SK-N-SH (cell line): Measurements from ENCODE around the gene EXD2.

ENCODE experiments used
- CTCF ChIP-seq: fragments of 200-600 bp; sonication (generic); IDR thresholded peaks from 2 replicates; pipeline ENCODE4 v1.6.1; 2017; ENCODE audit warnings: antibody characterized with exemption, mild to moderate bottlenecking, moderate library complexity
- EP300 ChIP-seq, 2 experiments: IDR thresholded peaks; 2 replicates each; pipeline versions ENCODE4 v1.4.0 to v1.6.1; 2012; ENCODE audit warnings: borderline replicate concordance in 1 of 2, low read depth in 1 of 2, low read length in 1 of 2
- NFIC ChIP-seq: IDR thresholded peaks from 2 replicates; pipeline ENCODE4 v1.4.0; 2012; ENCODE audit warnings: borderline replicate concordance
- NRF1 ChIP-seq: IDR thresholded peaks from 2 replicates; pipeline ENCODE4 v1.6.1; 2012; ENCODE audit warnings: low read depth, mild to moderate bottlenecking, low read length
- POLR2AphosphoS5 ChIP-seq: IDR thresholded peaks from 2 replicates; pipeline ENCODE4 v1.6.1; 2012; ENCODE audit warnings: low read depth, low read length
- TAF1 ChIP-seq: IDR thresholded peaks from 2 replicates; pipeline ENCODE4 v1.6.1; 2012; ENCODE audit warnings: low read depth, mild to moderate bottlenecking, low read length, moderate library complexity, borderline replicate concordance
- YY1 ChIP-seq: IDR thresholded peaks from 2 replicates; pipeline ENCODE4 v1.4.0; 2012; ENCODE audit warnings: low read depth, mild to moderate bottlenecking

GRCh38 chr14:69224946-69225345 is 33.6 kb downstream of the EXD2 start:
- TF ChIP-seq POLR2AphosphoS5 (no peak), CTCF (no peak), EP300 (IDR thresholded peaks at IDR 0.05; ENCODE audit: borderline replicate concordance in 1 of 2, low read depth in 1 of 2, low read length in 1 of 2) (no peak), NRF1 (no peak), NFIC (no peak), TAF1 (no peak), YY1 (no peak)
